Esophagus squamous epithelium (tissue), 4 donors: ENCODE data around the gene OTOG.

Source experiments
- CTCF ChIP-seq, 6 experiments: fragments of 450-650 bp in 4 of 6; fragments of 200-600 bp in 2 of 6; sonication (generic) in 2 of 6; IDR thresholded peaks; one replicate each; pipeline ENCODE4 v1.5.1; 2016 to 2019; ENCODE audit warnings: antibody characterized with exemption in 6 of 6, mild to moderate bottlenecking in 4 of 6, moderate library complexity in 4 of 6
- POLR2A ChIP-seq, 4 donors: fragments of 450-650 bp; IDR thresholded peaks; one replicate each; pipeline ENCODE4 v1.6.1; 2017; ENCODE audit warnings: antibody characterized with exemption in 4 of 4, mild to moderate bottlenecking in 4 of 4, moderate library complexity in 3 of 4

DNA sequence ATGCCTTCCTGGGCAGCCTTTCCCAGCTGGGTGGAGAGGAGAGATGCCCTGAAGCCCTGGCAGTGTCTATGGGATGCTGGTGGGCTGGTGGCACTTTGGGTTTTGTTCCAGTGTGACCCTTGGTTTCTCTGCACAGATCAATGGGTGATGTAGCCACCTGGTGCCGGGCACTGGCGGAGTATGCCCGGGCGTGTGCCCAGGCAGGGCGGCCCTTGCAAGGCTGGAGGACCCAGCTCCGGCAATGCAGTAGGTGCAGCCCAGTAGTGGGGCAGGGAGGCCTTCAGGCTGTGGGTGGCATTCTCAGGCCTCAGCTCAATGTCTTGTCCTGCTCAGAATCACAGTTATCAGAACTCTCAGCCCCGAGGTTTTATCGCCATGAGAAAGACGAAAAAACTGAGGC lies 11.9 kb downstream of the OTOG start:
- TF ChIP-seq CTCF (IDR thresholded peaks at IDR 0.05) = no peak
- TF ChIP-seq POLR2A (IDR thresholded peaks at IDR 0.05) = no peak
